ENCODE results near the gene HOXD10.

Gene HOXD10

GRCh38 chr2:176082824-176083751 lies 33.5 kb upstream of the HOXD10 start:
- H3K4me3 ChIP-seq (replicated peaks in 1 of 2; ENCODE audit: low read depth in 2 of 2, low read length in 2 of 2): no peak overlapping the region
- DNase-seq (ENCODE audit: low read depth in 2 of 2): no peak

GRCh38 chr2:176083796-176084261 lies 32.7 kb upstream of the HOXD10 start, which contains the start of gene EVX2:
Gene EVX2 (minus strand): TSS chr2:176083962. CDS start chr2:176083776, 186 bp downstream.
- no peak within 1 kb of the TSS for H3K4me3 ChIP-seq (replicated peaks in 1 of 2; ENCODE audit: low read depth in 2 of 2, low read length in 2 of 2)
- no peak for DNase-seq (ENCODE audit: low read depth in 2 of 2)
- TF ChIP-seq CTCF (IDR thresholded peaks at IDR 0.05; ENCODE audit: low read depth, low read length): no peak

More at GRCh38 chr2:176082824-176083751, 33.5 kb upstream of the HOXD10 start:
- TF ChIP-seq CTCF (IDR thresholded peaks at IDR 0.05; ENCODE audit: low read depth, low read length): no peak

GRCh38 chr2:176084611-176085119 lies 31.9 kb upstream of the HOXD10 start:
- H3K4me3 ChIP-seq (replicated peaks in 1 of 2; ENCODE audit: low read depth in 2 of 2, low read length in 2 of 2): no peak overlapping the region
- TF ChIP-seq CTCF (IDR thresholded peaks at IDR 0.05; ENCODE audit: low read depth, low read length): no peak
- DNase-seq (ENCODE audit: low read depth in 2 of 2): no peak

- H3K4me3 ChIP-seq (replicated peaks in 1 of 2; ENCODE audit: low read depth in 2 of 2, low read length in 2 of 2): no peak overlapping the region
- no peak for TF ChIP-seq CTCF (IDR thresholded peaks at IDR 0.05; ENCODE audit: low read depth, low read length)
- DNase-seq (ENCODE audit: low read depth in 2 of 2): no peak
These were observed 31.3 kb upstream of the HOXD10 start for GRCh38 chr2:176085120-176085788.

- no peak overlapping the region for H3K4me3 ChIP-seq (replicated peaks in 1 of 2; ENCODE audit: low read depth in 2 of 2, low read length in 2 of 2)
- TF ChIP-seq CTCF (IDR thresholded peaks at IDR 0.05; ENCODE audit: low read depth, low read length): peak; percentile 37
- DNase-seq (ENCODE audit: low read depth in 2 of 2): peak; percentile 38 to 50
These were observed 30.5 kb upstream of the HOXD10 start for GRCh38 chr2:176085861-176086771.
